ENCODE data around the gene ZNF503. TPM values are rescaled to one million over a fixed set of nuclear protein-coding genes. Genes with fewer than 3 reads are reported as not detected.
A peak's percentile ranks its signal among the peaks of the same experiment; 100 is the strongest.

Gene ZNF503
- polyA plus RNA-seq, 5 donors: 37.1 to 76.2 (median 49.6) TPM

DNA sequence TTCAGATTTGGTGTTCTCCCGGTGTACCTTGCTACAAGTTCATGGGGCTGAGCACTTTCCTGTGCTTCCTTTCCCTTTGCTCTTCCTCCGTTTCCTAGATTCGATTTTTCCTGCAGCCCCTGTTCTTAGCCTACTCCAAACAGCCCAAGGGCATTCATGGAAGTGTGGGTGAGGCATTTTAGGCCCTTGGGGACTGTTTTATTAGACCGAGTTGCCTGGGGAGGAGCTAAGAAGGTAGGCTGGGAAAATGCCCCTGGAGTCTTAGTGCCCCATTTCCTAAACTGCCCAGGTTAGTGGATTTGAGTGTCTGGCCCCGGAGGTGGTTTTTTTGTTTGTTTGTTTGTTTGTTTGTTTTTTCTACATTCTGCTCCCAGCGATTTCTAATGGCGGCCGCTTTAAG, 31.7 kb upstream of the ZNF503 start:
- no peak for DNase-seq

DNA sequence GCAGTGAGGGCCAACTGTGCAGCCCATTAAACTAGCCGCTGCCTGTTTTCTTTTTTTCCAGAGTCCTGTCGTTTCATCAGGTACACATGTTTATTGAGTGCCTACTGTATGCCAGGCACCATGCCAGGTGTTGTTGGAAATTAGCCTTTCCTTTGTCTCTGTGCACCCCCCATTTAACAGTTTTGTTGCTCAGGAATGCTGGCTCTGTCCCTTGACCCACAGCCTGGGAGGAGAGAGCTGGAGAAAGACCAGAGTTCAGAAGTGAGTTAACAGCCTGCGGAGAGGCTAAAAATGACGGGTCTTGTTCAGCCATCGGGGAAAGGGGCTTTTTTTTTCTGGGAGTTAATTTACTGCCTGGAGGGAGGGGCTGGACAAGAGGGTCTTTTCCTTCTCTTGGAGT, 31.2 kb upstream of the ZNF503 start:
- DNase-seq: no peak

DNA sequence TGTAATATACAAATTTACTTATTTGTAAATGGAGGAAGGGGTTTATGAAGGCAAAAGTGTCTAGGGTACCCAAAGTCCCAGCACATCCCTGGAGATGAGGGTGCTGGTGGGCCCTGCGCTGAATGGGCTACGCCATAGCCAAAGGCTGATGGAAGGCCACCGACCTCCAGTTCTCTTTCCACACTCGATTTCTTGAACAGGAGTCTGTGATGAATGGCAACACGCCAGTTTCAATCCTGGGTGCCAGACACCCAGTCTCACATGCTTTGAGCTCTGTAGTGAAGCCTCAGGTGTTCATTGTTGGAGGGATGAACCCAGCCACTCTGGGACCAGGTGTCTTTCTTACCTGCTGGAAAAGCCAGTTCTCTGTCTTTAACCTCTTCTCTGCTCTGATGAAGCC, 30.6 kb upstream of the ZNF503 start:
- no peak for DNase-seq

DNA sequence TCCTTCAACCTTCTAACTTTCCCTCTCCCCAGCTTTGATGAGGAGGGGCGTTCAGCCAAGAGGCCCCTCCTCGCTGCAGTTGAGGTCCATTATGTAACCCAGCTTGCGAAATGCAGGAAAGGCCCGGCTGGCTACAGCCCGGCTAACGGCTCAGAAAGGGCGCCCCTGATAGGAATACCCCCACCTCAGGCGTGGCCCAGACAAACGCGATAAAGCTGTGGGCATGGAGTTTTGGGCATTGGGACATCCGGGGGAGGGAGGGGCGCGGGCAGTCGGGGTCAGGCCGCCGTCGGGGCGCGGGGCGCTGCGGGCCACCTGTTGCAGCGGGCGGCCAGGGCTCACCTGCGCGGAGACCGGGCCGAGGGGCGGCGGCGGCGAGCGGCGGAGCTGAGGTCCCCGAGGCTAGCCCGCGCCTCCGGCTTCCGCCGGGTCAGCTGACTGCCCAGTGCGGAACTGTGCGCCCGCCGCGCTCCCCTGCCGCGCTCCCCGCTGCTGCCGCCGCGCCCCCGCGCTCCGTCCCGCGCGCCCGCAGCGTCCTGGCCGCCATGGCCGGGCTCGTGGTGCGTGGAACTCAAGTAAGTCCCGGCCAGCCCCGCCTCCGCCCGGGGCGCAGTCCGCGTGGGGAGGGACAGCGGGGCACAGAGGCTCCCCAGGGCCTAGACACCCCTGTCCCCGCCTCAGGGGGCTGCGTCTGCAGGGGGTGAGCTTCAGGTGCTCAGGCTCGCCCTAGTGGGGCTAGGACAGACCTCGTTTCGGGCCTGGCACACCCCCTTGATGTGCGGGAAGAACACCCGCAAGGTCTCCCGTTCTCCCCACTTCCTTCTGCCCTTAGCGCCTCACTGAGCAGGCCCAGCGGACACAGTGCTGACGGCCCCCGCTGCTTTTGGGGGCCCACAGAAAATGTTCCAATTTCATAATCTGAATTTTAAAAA, 29.9 kb upstream of the ZNF503 start, which contains the start of gene LRMDA:
Gene LRMDA (plus strand): TSS at position 445 of the 932 bp plus-strand sequence.
- DNase-seq: peak; percentile 84 to 85

DNA sequence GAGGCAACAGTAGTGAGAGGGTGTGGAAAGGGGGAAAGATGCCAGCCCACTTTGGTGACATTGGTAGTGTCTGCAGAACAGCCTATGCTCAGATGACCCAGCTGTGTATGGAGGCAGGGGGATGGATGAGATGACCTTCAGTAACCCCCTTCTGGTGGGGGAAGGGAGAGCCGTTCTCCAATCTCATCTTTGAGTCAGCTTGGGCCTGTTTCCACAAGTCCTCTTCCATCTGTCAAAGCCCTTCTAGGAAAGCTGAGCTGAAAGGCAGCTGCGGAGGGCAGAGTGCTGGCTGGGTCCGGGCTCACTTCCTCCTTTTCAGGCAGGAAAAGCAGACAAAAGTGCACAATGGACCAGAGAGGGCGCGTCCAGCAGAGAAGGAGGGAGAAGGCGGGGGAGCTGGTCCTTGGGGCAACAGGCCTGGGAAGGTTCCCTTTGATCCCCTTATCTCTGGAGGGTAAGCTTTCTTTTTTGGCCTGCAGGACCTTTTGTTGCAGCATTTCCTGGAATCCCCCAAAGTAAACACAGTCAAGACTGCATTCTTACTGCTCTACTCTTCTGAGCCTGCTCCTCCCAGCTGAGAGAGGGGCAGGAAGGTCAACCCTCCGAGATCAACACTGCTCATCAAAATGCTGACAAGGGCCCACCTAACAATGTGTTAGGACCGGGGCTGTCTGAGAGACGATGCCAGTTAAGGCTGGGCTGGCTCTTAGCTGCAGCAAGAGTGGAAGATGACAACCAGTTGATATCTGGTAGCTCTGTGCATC, 28.6 kb upstream of the ZNF503 start:
- DNase-seq: peak in 1 of 2 donors; percentile 47

DNA sequence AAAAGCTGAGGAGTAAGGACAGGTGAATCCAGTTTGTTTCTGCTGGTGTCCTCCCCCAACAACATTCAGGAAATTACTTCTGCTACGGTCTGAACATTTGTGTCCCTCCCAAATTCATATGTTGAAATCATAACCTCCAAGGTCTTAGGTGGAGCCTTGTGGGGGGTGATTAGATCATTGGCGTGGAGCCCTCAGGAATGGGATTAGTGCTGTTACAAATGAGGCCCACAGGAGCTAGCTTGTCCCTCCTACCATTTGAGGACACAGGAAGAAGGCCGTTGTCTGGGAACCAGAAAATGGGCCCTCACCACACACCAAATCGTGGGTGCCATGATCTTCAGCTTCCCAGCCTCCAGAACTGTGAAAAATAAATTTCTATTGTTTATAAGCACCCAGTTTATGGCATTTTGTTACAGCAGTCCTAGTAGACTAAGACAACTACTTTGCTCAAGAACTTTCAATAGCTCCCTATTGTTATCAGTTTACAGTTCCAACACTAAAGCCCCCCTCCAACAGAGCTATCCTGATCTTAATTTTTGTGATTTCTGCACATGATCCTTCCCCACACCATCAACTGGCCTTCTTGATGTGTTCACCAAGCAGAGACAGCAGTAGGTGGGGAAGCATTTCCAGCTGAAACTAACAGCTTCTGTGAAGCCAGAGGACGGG, 27.7 kb upstream of the ZNF503 start:
- DNase-seq: no peak

DNA sequence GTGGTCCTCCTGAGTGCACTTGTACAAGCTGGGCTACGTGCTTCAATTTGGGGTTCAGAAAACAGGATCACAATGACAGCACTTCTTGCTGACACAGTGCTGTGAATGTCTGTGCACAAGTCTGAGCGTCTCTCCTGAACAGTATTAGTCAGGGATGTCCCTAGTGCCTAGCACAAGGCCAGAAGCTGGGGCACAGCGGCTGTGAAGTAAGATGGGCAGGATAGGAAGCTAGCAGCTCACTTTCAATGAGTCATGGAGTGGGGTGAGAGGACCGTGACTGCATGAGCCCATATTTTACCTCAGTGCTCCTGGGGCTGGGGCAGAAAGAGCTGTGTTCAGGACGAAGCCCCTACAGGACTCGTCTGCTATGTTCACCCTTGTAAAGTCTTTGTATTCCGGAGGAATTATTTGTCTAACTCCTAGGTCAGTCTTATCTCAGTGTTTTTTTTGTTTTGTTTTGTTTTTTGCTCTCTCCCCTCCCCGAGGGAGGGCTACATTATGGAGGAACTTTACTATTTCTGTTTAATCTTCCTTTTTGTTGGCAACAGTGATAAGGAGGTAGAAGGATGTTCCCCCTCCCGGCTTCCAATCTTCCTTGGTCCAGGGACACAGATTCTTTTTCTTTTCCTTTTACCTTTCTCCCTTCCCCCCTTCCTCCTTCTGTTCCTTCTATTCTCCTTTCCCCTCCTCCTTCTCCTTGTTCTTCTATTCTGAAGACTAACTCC, 27.0 kb upstream of the ZNF503 start:
- no peak for DNase-seq

DNA sequence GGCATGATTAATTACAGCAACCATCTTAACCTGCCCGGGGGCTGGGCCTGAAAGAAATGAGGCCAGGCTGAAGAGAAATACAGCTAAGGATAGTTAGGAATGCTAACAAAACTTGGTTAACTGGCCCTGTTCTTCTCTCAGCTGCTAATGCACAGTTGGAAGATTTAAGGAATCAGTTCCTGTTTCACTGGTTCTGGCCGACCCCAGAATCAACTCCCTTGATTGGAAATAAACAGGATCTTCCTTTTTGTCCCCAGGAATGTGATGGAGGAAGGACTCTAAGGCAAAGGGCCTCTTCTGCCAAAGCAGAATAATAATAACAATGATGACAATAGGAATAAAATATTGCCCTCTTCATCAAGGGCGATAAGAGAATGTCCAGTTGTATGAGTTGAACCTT, 26.4 kb upstream of the ZNF503 start:
- peak in 1 of 2 donors; percentile 33 for DNase-seq

DNA sequence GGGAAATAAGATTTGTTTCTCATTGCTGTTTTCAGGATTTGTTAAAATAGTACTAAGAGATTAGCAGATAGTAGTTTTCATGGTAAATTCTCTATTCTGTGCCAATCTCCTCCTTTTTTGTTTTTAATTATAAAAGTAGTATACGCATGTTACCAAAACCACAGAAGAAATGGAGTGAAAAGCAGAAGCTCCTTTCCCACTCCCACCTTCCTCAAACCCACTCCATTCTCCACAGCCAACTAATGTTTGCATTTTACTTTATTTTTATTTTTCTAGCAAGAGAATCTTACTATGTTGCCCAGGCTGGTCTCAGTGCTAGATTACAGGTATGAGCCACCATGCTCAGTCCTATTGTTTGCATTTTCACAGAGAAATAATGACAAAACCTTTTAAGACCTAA, 25.3 kb upstream of the ZNF503 start:
- no peak for DNase-seq

DNA sequence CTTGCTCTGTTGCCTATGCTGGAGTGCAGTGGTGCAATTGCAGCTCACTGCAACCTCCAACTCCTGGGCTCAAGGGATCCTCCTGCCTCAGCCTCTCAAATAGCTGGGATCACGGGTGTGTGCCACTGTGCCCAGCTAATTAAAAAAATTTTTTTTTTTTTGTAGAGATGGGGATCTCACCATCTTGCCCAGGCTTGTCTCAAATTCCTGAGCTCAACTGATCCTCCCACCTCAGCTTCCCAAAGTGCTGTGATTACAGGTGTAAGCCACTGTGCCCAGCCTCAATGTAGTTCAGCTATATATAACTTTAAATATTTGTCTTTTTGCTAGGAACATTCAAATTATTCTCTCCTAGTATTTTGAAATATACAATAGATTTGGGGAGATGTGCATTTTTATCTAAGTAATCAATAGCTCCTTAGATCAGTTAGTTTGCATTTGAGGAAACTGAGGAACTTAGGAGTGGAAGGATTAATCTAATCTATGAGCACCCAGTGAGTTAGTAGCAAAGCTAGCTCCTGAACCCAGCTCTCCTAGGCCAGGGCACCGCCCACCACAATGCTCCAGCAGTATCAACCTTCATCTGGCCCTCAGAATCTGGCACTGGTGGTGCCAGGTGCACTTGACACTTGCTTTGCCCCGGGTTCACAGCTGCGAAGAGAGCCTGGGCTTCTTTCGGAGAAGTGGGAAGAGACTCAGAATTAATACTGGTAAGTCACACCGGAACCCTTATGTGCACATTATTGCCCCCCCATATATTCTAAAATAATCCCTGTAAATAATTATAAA, 23.9 kb upstream of the ZNF503 start:
- DNase-seq: no peak

DNA sequence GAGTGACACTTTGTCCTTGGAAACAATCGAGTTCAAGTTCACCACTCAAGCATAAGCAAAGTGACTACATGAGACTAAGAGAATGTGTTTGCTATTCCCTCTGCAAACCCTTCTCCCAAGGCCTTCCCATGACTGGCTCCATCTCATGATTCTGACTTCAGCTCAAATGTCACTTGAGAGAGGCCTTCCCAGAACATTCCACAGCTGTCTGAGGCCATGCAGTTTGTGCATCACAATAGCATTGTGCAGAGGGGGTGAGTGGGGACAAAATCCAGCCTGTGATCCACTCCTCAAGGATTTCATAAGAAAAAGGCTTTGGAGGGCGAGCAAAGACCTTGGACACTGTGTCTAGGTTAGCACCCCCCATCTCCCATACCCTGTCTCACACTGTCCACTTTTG, 23.0 kb upstream of the ZNF503 start:
- DNase-seq: no peak

DNA sequence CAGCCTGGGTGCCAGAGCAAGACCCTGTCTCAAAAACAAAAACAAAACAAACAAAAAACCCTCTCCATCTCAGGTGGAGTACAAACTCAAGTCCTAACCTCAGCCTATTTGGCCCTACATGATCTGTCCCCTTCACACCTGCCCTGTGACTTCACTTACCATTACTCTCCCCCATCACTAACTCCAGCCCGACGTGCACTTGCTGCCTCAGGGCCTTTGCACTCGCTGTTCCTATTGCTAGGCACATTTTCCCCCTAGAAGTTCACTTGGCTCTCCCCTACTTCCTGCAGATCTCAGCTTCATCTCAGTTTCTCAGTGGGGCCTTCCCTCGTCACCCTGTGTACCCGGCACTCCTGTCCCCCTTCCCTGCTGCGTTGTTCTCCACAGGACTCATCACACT, 21.3 kb upstream of the ZNF503 start:
- DNase-seq: no peak

DNA sequence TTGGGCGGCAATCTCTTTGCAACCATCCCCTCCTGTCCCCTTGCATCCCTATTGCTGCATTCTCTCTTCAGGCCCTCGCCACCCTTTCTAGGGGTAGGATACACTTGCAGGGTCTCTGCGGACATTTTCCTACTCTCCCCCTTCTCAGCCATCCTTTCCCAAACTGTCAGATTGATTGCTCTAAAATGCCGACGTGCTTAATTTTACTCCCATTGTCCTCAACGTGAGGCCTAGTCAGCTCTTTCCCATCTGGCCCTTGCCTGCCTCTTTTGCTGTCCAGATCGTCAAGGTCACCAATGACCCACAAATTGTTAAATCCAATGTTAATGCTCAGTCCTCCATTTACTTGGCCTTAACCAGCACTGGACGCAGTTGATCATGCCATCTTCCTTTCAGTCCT, 17.1 kb upstream of the ZNF503 start:
- DNase-seq: no peak

DNA sequence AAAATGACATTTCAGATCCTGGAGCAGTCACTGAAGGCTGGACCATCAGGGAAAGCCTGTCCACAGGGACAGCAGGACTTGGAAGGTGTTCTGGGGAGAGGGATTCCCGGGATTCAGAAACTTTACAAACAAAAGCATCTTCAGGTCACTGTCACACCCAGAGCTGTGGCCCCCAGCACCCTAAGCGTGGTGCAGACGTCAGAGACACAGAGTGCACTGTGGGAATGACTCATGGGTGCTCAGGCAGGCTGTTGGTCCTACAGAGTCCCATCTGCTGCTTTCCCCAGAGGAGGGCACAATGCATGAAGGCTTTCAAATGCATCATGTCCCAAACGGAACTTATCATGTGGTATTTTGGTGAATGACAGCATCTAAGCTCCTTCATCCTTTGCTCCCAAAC, 16.7 kb upstream of the ZNF503 start:
- DNase-seq: no peak

DNA sequence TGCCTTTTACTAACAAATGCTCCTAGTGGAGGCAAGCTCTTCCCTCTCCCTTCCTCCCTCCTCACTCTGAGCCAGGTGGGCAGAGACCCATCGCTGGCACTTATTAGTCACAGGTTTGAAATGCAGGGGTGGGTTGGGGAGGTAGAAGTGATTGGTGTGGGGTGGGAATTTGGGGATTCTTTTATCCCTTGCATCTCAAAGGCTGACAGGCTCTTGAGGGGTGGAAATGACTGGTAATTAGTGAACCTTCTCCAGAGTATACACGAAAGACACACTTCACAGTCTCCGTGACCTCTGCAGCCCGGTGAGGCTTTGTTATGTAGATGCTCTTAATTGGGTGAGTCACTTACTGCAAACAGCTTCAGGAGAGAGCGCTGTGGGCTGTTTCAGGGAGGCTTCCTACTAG, 16.0 kb upstream of the ZNF503 start:
- no peak for DNase-seq

DNA sequence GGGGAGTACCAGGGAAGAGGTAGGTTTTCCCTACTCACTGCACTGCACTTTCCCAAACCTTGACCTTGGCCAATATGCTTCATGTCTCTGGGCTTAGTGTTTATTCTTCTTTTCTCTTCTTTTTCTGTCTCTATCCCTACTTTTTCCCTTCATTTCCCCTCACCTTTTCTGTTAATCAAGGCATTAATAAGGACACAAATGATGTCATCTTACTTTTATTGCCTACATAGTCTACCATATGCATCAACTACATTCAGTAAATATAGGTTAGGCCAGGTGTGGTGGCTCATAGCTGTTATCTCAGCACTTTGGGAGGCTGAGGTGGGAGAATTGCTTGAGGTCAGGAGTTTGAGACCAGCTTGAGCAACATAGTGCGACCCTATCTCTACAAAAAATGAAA, 13.0 kb upstream of the ZNF503 start:
- DNase-seq: no peak

DNA sequence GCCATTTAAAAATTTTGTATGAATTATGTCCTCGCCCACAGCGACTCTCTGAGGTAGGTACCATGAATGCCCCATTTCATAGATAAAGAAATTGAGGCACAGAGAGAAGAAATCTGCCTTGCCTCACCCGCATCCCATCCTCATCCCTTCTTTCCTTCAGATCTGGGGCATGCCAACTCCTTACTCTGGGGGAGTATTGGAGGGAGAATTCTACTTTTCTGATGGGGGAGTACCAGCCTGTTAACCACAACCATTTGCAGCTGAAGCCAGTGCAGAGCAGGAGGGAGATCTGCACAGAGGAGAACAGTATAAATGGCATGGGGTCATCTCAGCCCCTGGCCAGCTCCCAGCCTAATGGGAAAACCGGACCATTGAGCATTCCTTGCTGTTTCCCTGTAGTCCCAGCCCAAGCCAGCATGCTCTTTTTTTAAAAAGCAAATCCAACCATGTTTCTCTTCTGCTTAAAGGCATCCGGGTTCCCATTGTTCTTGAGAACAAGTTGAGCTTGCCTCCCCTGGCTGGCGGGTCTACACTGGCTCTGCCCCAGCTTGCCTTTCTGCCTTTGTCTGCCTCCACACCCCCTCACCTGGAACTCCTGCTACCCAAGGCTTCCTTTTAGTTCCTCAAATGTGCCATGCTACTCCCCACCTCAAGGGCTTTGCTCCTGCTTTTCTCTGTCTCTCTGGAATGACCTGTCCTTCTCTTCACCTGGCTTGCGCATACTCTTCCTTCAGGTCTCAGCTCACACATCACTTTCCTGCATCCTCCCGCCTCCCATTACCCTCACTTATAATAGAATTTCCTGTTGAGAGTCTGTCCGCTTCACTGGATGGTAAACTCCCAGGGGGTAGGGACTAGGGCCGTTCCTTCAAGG, 8.8 kb upstream of the ZNF503 start:
- peak; percentile 22 to 25 for DNase-seq

DNA sequence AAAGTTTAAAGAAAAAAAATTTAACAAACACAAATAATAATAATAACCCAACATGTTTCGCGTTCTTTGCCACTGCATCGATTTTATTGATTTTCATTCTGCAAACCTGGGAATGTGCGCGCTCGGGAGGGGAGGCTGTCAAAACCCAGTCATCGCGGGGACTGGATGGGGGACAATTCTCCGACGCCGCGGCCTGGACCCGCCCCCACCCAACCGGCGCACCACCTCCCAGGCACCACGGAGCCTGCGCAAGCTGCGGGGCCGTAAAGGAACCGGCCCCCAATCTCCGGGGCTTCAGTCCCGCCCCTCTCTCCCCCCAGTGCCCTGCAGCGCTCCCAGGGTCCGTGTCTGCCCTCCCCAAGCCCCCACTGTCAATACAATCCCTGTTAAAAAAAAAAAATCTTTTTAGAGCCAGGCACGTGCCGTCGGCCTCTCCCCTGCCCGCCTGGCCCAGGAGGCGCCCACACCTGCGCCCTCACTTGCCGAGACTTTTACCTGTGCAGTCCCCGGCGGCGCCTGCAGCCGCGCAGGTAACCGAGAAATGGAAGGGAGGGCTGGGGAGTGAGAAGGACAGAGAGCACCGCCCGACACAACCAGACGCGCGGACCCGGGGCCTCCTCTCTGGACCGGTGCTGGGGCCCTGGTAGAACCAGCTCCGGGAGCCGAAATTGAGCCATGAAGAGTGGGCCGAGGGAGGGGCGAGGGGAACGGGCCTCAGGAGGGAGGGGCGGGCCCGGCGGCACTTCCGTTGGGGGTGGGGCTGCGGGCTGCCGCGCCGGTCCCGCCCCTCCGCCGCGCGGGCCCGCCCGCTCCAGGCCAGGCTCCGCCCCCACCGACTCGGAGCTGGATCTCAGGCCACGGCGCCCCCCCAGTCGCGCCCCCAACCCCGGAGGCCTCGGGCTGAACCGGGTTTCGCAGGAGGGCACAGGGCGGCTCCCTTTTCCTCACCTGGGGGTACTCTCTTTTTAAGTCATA, 7.6 kb upstream of the ZNF503 start:
- peak; percentile 75 to 81 for DNase-seq

DNA sequence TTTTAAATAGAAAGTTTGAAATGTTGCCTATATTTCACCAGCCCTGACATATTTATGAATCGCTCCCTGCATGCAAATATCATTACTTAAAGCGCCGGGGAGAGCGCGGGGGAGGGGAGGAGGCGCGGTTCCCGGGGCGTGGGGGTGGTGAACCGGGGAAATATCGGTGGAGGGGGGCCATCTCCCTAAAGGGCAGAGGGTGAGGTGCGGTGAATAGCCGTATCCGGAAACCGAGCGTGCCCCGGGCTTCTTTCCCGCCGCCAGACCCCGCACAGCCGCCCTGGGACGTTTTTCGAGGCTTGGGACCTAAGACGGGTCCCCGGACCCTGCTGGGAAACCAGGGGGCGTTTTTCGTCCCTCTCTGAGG, 6.9 kb upstream of the ZNF503 start:
- no peak for DNase-seq

Measured in right lung (tissue), 5 donors.